Activated CD8-positive, alpha-beta T cell treated with anti-CD3 and anti-CD28 coated beads for 36 hours (primary cell): ENCODE measurements around the gene GARIN5A. TPM values are rescaled to one million over a fixed set of nuclear protein-coding genes. Genes with fewer than 3 reads are reported as not detected.

Experiments used
- ATAC-seq: fragments of 200-7000 bp; cut with Tn5 transposase; one replicate; pipeline ENCODE4 v1.10.0; 2021; ENCODE audit warnings: mild to moderate bottlenecking, moderate library complexity
- CTCF ChIA-PET: fragments of 350-600 bp; sonication (Branson Sonifier 250); formaldehyde crosslinking; loops from one replicate; lab custom pipeline; 2021; ENCODE audit warnings: antibody characterized with exemption; lab: Charles Lee
- POLR2A ChIA-PET: fragments of 350-600 bp; sonication (Branson Sonifier 250); formaldehyde crosslinking; loops from one replicate; lab custom pipeline; 2021; ENCODE audit warnings: antibody characterized with exemption; lab: Charles Lee
- DNase-seq: peaks from one replicate; pipeline ENCODE4 v3.0.0-alpha.2; 2020
- H3K27ac Mint-ChIP-seq: one replicate; pipeline ENCODE4 v1.8.0; 2021; ENCODE audit warnings: mild to moderate bottlenecking, mixed read lengths
- H3K27me3 Mint-ChIP-seq: one replicate; pipeline ENCODE4 v1.8.0; 2021; ENCODE audit warnings: mixed read lengths
- H3K36me3 Mint-ChIP-seq: one replicate; pipeline ENCODE4 v1.8.0; 2021; ENCODE audit warnings: low read depth, mixed read lengths
- H3K4me1 Mint-ChIP-seq: one replicate; pipeline ENCODE4 v1.8.0; 2021; ENCODE audit warnings: low read depth, mixed read lengths
- H3K4me3 Mint-ChIP-seq: one replicate; pipeline ENCODE4 v1.8.0; 2021; ENCODE audit warnings: mild to moderate bottlenecking, moderate library complexity, mixed read lengths
- H3K9me3 Mint-ChIP-seq: one replicate; pipeline ENCODE4 v1.8.0; 2021; ENCODE audit warnings: mixed read lengths
- CTCF ChIP-seq: fragments of 200-600 bp; IDR thresholded peaks from one replicate; pipeline ENCODE4 v1.8.0; 2022; ENCODE audit warnings: antibody characterized with exemption, mild to moderate bottlenecking
- intact Hi-C: fragments of 100-400 bp; cut with micrococcal nuclease; formaldehyde crosslinking; loops from one replicate; pipeline ENCODE4 v1.10.0; 2022
- total RNA-seq, 2 experiments: library from RNA; stranded (reverse); gene quantifications; one replicate each; pipeline ENCODE4 v1.2.3, GENCODE V29; 2021

GARIN5A gene
- total RNA-seq, 2 experiments from 2014 or later = 0.36 to 1.5 TPM

- H3K27ac Mint-ChIP-seq = no peak overlapping the region
- DNase-seq (no peak), ATAC-seq (no peak)
- H3K4me3 Mint-ChIP-seq = no peak overlapping the region
- intact Hi-C loops = no loop called here
- ChIA-PET CTCF (no interaction called here), POLR2A (interaction anchor here (1.0 kb wide), 1 partner anchor 117 kb away, joined by 3 read pairs; no protein-coding TSS in a partner anchor)
- no peaks in the 10 kb centered on the region for H3K4me1 Mint-ChIP-seq
- no peaks in the 10 kb centered on the region for H3K9me3 Mint-ChIP-seq
- peaks cover 8% of the 10 kb centered on the region for H3K27me3 Mint-ChIP-seq
- no peak for TF ChIP-seq CTCF
- no peaks in the 10 kb centered on the region for H3K36me3 Mint-ChIP-seq
Measured at GRCh38 chr19:50451223-50451534, 25.5 kb downstream of the GARIN5A start.

GRCh38 chr19:50450369-50451222, 26.1 kb downstream of the GARIN5A start:
- ChIA-PET POLR2A (interaction anchor here (1.0 kb wide), 1 partner anchor 117 kb away, joined by 3 read pairs; no protein-coding TSS in a partner anchor), CTCF (interaction anchor here (0.7 to 1.1 kb wide), 2 partner anchors 10 to 59 kb away, joined by 4 to 6 read pairs; no protein-coding TSS in a partner anchor)
- no peak for DNase-seq
- no peak overlapping the region for H3K4me3 Mint-ChIP-seq
- ATAC-seq = no peak
- peaks cover 8% of the 10 kb centered on the region for H3K27me3 Mint-ChIP-seq
- TF ChIP-seq CTCF = no peak
- H3K9me3 Mint-ChIP-seq = no peaks in the 10 kb centered on the region
- H3K36me3 Mint-ChIP-seq = no peaks in the 10 kb centered on the region
- intact Hi-C loops = no loop called here
- H3K27ac Mint-ChIP-seq = no peak overlapping the region
- H3K4me1 Mint-ChIP-seq = no peaks in the 10 kb centered on the region

- TF ChIP-seq CTCF = no peak
- DNase-seq (no peak), ATAC-seq (no peak)
- intact Hi-C loops = no loop called here
- ChIA-PET POLR2A (no interaction called here), CTCF (interaction anchor here (0.7 to 1.1 kb wide), 2 partner anchors 11 to 60 kb away, joined by 4 to 6 read pairs; no protein-coding TSS in a partner anchor)
- Mint-ChIP-seq H3K4me1 (no peaks in the 10 kb centered on the region), H3K4me3 (no peak overlapping the region), H3K27ac (no peak overlapping the region), H3K9me3 (no peaks in the 10 kb centered on the region), H3K36me3 (no peaks in the 10 kb centered on the region), H3K27me3 (peaks cover 10% of the 10 kb centered on the region)
Measured at GRCh38 chr19:50449236-50449899, 27.3 kb downstream of the GARIN5A start.

GRCh38 chr19:50447750-50448149, 28.9 kb downstream of the GARIN5A start:
- Mint-ChIP-seq H3K27ac (no peak overlapping the region), H3K4me1 (no peaks in the 10 kb centered on the region), H3K27me3 (peaks cover 9% of the 10 kb centered on the region), H3K4me3 (no peak overlapping the region), H3K36me3 (no peaks in the 10 kb centered on the region), H3K9me3 (no peaks in the 10 kb centered on the region)
- CTCF ChIA-PET = interaction anchor here (1.5 kb wide), 1 partner anchor 13 kb away, joined by 4 read pairs; no protein-coding TSS in a partner anchor
- no peak for TF ChIP-seq CTCF
- no peak for DNase-seq
- no peak for ATAC-seq
- intact Hi-C loops = no loop called here
- POLR2A ChIA-PET = interaction anchor here (1.2 to 1.3 kb wide), 2 partner anchors 26 to 32 kb away, joined by 4 to 5 read pairs; no protein-coding TSS in a partner anchor

GRCh38 chr19:50447053-50447452, 29.6 kb downstream of the GARIN5A start:
- H3K27ac Mint-ChIP-seq = no peak overlapping the region
- no peak overlapping the region for H3K4me3 Mint-ChIP-seq
- ChIA-PET CTCF (no interaction called here), POLR2A (interaction anchor here (1.3 kb wide), 1 partner anchor 32 kb away, joined by 5 read pairs; no protein-coding TSS in a partner anchor)
- DNase-seq = no peak
- peaks cover 8% of the 10 kb centered on the region for H3K27me3 Mint-ChIP-seq
- ATAC-seq = no peak
- TF ChIP-seq CTCF = no peak
- intact Hi-C loops = no loop called here
- no peaks in the 10 kb centered on the region for H3K9me3 Mint-ChIP-seq
- no peaks in the 10 kb centered on the region for H3K4me1 Mint-ChIP-seq
- H3K36me3 Mint-ChIP-seq = no peaks in the 10 kb centered on the region
